AG09319 (cell line): ENCODE results near the gene ZDHHC8.

Experiments
- DNase-seq: peaks from one replicate; pipeline ENCODE4 v3.0.0-alpha.2; 2010; ENCODE audit warnings: low read depth; ENCODE audit errors: extremely low read depth
- TF ChIP-seq, protein P1 (sequence below): IDR thresholded peaks from 2 replicates; pipeline ENCODE4 v1.5.1; 2011; ENCODE audit warnings: low read depth, mild to moderate bottlenecking, inconsistent platforms, low read length, moderate library complexity

ZDHHC8 gene

DNA sequence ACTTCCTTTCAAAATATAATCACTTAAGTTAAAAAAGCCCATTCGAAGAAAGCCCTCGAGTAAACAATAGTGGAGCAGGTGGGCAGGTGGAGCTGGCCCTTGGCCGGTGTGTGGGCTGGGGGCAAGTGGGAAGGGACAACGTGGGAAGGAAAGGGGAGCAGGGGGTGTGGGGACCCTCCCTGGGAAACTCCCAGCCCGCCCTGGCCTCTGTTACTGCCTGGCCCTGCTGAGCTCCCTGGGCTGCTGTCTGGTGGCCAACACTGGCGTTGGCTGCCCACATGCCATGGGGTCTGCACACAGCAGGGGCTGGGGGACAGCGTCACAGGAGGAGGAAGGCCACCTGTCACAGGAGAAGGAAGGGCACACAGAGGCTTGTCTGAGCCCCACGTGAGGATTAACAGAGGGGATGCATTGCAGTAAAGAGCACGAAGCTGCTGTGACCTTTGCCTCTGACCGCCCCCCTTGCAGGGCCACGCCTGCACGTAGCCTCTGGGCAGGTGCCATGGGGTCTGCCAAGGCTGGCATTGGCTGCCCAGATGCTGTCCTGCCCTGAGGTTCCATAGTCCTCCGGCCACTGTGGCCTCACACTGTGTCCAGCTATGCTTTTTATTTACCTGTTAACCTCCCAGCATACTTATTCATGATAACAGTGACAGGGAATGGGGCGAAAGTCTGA, 55.4 kb downstream of the ZDHHC8 start:
- TF ChIP-seq, protein P1, sequence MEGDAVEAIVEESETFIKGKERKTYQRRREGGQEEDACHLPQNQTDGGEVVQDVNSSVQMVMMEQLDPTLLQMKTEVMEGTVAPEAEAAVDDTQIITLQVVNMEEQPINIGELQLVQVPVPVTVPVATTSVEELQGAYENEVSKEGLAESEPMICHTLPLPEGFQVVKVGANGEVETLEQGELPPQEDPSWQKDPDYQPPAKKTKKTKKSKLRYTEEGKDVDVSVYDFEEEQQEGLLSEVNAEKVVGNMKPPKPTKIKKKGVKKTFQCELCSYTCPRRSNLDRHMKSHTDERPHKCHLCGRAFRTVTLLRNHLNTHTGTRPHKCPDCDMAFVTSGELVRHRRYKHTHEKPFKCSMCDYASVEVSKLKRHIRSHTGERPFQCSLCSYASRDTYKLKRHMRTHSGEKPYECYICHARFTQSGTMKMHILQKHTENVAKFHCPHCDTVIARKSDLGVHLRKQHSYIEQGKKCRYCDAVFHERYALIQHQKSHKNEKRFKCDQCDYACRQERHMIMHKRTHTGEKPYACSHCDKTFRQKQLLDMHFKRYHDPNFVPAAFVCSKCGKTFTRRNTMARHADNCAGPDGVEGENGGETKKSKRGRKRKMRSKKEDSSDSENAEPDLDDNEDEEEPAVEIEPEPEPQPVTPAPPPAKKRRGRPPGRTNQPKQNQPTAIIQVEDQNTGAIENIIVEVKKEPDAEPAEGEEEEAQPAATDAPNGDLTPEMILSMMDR, result no peak
- DNase-seq, result no peak

DNA sequence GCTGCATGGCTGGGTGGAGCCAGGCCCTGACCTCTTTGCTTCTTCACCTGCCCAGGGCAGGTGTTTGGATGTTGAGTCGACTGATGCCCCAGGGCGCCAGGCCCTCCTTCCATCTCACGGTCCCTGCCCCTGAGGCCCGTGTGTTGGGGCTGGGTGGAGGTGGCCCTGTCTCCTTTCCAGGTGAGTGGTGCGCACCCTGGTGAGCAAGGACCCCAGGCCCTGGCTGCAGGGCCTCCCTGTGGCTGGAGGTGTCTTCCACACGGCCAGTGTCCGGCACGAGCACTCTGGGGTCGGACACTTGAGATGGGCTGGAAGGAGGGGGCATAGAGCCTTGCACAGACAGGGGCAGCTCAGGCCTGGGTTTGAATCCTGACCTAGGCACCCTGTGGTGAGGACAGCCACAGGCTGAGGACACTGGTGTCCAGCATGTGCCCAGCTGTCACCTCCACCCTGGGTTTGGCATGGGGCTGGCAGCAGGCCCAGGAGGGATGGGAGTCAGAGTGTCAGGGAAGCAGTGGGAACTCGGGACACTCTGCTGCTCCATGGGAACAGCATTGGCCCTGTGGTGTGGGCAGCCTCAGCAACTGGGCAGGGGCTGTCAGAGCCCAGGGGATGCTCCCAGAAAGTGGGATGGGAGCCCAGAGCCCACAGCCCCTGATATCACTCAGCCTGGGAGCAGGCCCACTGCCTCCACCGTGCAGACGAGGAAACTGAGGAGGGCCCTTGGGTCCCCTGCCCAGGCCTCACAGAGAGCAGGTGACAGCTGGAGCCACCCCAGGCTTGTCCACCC, 56.4 kb downstream of the ZDHHC8 start:
- TF ChIP-seq, protein P1, result no peak
- no peak for DNase-seq

DNA sequence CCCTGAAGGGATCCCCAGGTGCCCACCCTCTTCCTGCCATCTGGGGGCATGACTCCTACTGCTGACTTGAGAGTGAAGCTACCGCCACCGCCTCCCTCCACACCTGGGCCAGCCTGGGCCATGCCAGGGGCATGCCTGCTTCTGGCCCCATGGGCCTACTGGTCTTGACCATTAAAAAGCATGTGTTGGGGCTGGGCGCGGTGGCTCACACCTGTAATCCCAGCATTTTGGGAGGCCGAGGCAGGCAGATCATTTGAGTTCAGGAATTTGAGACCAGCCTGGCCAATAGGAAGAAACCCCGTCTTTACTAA, 56.9 kb downstream of the ZDHHC8 start:
- TF ChIP-seq, protein P1, result no peak
- no peak for DNase-seq

DNA sequence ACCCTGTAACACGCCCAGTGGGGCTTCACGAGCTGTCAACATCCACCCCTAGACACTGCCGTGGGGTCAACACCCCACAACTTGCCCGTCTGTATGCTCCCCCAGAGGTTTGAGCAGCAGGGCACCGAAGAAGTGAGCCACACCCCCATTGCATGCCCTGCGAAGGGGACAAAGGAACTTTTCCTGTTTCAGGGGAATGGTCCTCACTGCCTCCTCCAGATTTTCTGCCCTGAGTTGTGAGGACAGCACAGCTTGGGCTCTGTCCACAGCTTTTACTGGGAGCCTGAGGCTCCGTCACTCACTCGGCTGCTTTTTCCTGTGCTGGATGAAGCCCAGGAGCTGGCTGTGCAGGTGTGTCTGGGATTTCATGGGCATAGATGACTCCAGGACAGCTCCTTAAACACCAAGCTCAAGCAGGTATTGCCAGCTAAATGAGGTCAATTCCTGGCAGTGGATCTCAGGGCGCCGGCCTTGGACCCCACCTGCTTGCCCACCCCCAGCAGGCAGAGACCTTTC, 59.5 kb downstream of the ZDHHC8 start:
- DNase-seq, result no peak
- TF ChIP-seq, protein P1, result no peak

DNA sequence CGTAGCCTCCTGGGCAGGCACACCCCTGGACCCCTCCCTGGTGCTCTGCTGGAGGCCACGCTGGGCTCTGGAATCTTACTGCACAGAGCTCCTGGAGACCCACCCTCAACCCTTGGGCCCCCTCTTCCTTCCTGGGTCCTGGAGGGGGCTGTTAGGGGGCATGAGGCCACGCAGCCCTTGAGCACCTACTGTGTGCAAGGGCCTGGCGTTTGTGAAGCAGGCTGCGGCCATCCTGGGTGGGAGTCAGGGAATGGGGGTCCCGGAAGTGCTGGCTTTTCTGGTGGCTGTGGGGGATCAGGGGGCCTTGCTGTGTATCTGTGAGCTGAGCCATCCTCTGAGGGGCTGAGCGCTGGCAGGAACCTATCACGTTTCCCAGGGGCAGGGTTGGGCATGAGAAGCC, 60.2 kb downstream of the ZDHHC8 start:
- TF ChIP-seq, protein P1, result no peak
- no peak for DNase-seq

DNA sequence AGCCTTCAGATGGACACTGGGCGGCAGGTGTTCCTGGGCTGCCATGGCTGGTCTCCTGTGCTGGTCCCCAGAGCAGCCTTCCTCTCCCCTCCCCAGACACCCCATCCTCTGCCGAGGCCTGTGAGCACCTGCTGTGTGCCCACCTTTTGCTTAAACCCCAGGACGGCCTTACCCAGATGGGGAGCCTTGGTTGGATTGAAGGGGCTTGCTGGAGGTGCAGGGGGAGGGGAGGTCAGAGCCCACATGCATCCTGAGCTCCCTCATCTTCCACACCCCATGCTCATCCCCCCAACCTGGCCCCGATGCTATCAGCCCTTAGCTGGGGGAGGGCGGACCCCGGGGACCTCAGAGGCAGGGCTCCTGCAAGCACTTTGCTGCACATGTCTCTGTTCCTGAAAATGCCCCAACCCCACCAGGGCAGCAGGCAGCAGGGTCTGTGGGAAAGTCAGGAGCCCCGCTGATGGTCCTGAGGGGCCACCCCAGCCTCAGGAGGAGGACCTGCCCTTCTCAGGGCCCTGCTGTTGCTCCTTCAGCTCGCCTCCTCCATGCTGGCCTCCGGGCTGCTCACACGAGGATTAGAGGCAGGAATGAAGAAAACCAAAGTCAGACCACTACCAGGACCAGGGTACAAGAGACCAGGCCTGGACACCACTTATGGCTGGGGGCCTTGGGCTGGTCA, 60.8 kb downstream of the ZDHHC8 start:
- DNase-seq, result no peak
- TF ChIP-seq, protein P1, result no peak
